ENCODE data around the gene CHST15. TPM values are rescaled to one million over a fixed set of nuclear protein-coding genes. Genes with fewer than 3 reads are reported as not detected.
A peak's percentile ranks its signal among the peaks of the same experiment; 100 is the strongest.

The CHST15 gene
- total RNA-seq, 1 donor from 2014 or later: 148 TPM

- peaks cover 24% of the 10 kb centered on the region for H3K4me1 Mint-ChIP-seq (ENCODE audit: unreplicated experiment)
- H3K9me3 Mint-ChIP-seq (ENCODE audit: unreplicated experiment): no peaks in the 10 kb centered on the region
- no peak overlapping the region for H3K27ac Mint-ChIP-seq (ENCODE audit: unreplicated experiment)
- no peak overlapping the region for H3K4me3 Mint-ChIP-seq (ENCODE audit: unreplicated experiment)
- H3K36me3 Mint-ChIP-seq (ENCODE audit: low read depth, unreplicated experiment): peaks cover 8% of the 10 kb centered on the region
- DNase-seq (ENCODE audit: low spot score): no peak
- TF ChIP-seq, protein P1, sequence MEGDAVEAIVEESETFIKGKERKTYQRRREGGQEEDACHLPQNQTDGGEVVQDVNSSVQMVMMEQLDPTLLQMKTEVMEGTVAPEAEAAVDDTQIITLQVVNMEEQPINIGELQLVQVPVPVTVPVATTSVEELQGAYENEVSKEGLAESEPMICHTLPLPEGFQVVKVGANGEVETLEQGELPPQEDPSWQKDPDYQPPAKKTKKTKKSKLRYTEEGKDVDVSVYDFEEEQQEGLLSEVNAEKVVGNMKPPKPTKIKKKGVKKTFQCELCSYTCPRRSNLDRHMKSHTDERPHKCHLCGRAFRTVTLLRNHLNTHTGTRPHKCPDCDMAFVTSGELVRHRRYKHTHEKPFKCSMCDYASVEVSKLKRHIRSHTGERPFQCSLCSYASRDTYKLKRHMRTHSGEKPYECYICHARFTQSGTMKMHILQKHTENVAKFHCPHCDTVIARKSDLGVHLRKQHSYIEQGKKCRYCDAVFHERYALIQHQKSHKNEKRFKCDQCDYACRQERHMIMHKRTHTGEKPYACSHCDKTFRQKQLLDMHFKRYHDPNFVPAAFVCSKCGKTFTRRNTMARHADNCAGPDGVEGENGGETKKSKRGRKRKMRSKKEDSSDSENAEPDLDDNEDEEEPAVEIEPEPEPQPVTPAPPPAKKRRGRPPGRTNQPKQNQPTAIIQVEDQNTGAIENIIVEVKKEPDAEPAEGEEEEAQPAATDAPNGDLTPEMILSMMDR (IDR thresholded peaks at IDR 0.05; ENCODE audit: unreplicated experiment): no peak
- peaks cover 39% of the 10 kb centered on the region for H3K27me3 Mint-ChIP-seq (ENCODE audit: unreplicated experiment)
Measured at GRCh38 chr10:123997013-123997412, 96.4 kb downstream of the CHST15 start.

DNA sequence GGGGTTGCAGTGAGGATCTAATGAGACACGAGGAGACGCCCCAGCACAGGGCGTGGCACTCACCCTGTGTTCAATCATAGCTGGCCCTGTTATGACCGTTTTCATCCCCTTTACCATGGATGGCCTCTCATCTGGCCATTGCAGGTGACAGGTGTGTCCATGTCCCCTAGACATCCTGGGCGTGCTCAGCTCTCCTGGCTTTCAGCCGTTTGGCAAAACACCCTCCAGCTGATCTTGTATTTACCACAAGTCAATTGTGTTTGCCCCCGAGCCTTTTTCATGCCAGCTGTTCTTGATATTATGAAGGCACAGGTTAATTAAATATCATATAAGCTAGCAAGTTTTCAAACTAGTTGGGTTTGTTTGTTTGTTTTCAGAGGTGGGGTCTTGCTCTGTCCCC lies 97.1 kb downstream of the CHST15 start:
- Mint-ChIP-seq H3K9me3 (ENCODE audit: unreplicated experiment) (no peaks in the 10 kb centered on the region), H3K4me1 (ENCODE audit: unreplicated experiment) (peaks cover 22% of the 10 kb centered on the region), H3K27me3 (ENCODE audit: unreplicated experiment) (peaks cover 40% of the 10 kb centered on the region), H3K27ac (ENCODE audit: unreplicated experiment) (no peak overlapping the region), H3K4me3 (ENCODE audit: unreplicated experiment) (no peak overlapping the region), H3K36me3 (ENCODE audit: low read depth, unreplicated experiment) (peaks cover 6% of the 10 kb centered on the region)
- DNase-seq (ENCODE audit: low spot score): no peak
- TF ChIP-seq, protein P1 (IDR thresholded peaks at IDR 0.05; ENCODE audit: unreplicated experiment): no peak

DNA sequence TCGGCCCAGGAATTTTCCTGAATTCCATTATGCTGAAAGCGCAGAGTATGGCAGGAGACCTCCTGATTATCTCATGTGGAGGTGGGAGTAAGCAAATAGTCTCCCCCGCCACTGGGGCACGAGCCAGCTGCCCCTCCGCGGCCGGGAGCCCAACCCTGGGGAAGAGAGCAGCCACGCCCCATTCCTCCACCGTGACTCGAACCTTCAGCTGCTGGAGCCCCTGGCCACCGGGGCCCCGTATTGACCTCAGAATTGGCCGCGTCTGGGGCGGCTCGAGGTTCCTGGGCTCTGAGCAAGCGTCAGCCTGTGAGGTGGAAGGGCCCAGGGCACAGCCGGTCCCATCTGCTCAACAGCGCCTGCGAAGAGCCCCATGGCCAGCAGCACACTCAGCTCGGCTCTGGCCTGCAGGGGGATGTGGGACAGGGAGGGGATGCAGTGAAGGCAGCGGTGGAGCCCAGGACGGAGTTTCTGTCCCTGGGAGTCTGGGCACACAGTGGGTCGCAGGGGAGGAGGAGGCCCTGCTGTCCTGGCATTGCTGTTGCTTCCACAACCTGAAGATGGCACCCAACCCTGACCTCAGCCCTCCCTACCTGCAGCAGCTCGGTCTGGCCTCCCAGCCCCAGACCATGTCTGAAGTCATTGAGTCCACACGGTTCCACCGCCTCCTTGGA lies 97.8 kb downstream of the CHST15 start:
- Mint-ChIP-seq H3K9me3 (ENCODE audit: unreplicated experiment) (peaks cover 5% of the 10 kb centered on the region), H3K4me3 (ENCODE audit: unreplicated experiment) (no peak overlapping the region), H3K27ac (ENCODE audit: unreplicated experiment) (no peak overlapping the region), H3K27me3 (ENCODE audit: unreplicated experiment) (peaks cover 43% of the 10 kb centered on the region), H3K4me1 (ENCODE audit: unreplicated experiment) (peaks cover 19% of the 10 kb centered on the region), H3K36me3 (ENCODE audit: low read depth, unreplicated experiment) (peaks cover 3% of the 10 kb centered on the region)
- TF ChIP-seq, protein P1 (IDR thresholded peaks at IDR 0.05; ENCODE audit: unreplicated experiment): peak; percentile 30
- DNase-seq (ENCODE audit: low spot score): peak; percentile 58

DNA sequence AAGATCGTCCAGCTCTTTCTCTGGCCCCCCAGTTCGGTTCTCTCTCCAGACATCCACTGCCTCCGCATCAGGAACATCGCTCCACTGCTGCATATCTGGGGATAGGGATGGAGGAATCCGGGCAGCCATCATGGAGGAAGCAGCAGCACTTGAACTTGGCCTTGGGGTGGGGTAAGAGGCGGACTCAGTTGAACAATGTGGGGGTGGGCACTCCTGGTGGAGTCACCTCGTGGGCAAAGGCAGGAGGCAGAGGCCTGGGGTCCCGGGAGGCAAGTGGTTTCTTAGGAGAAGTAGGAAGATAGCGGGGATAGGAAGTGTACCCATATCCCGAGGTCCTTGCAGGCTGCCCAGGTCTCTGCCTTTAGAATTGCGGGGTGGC lies 98.3 kb downstream of the CHST15 start:
- TF ChIP-seq, protein P1 (IDR thresholded peaks at IDR 0.05; ENCODE audit: unreplicated experiment): no peak
- no peak overlapping the region for H3K27ac Mint-ChIP-seq (ENCODE audit: unreplicated experiment)
- H3K4me1 Mint-ChIP-seq (ENCODE audit: unreplicated experiment): peaks cover 18% of the 10 kb centered on the region
- H3K9me3 Mint-ChIP-seq (ENCODE audit: unreplicated experiment): peaks cover 5% of the 10 kb centered on the region
- peaks cover 42% of the 10 kb centered on the region for H3K27me3 Mint-ChIP-seq (ENCODE audit: unreplicated experiment)
- H3K36me3 Mint-ChIP-seq (ENCODE audit: low read depth, unreplicated experiment): peaks cover 3% of the 10 kb centered on the region
- H3K4me3 Mint-ChIP-seq (ENCODE audit: unreplicated experiment): peak overlapping the region; percentile 56
- DNase-seq (ENCODE audit: low spot score): no peak

DNA sequence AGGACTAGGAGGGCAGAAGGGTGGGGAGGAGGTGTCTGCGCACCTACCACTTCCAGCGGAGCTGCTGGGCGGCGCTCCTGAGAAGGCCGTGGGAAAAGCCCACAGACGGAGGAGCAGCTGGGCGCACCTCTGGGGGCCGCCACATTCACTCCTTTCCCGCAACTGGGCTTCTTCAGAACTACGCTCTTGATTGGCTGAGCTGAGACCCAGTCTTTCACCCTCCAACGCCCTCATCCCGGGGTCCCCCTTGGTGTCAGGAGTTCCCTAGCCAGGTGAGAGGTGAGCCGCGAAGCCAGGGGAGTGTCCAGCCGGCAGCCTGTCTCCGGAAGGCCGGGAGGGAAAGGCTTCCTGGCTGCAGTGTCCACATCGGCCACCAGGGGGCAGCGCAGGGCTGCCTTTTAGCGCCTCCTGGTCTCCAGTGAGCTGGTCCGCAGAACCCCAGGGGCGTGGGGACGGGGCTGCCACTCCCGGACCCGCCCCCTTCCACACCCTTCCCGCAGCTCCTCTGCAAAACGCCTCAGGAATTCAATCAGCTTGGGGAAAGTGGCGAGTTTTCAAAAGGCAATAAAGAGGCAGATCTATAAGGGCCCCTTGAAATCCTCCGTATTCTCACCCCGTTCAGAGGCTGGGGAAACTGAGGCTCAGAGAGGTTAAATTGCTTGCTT lies 98.8 kb downstream of the CHST15 start:
- H3K27me3 Mint-ChIP-seq (ENCODE audit: unreplicated experiment): peaks cover 40% of the 10 kb centered on the region
- peak overlapping the region; percentile 56 for H3K4me3 Mint-ChIP-seq (ENCODE audit: unreplicated experiment)
- peaks cover 3% of the 10 kb centered on the region for H3K36me3 Mint-ChIP-seq (ENCODE audit: low read depth, unreplicated experiment)
- peak; percentile 99 for DNase-seq (ENCODE audit: low spot score)
- H3K27ac Mint-ChIP-seq (ENCODE audit: unreplicated experiment): no peak overlapping the region
- peaks cover 18% of the 10 kb centered on the region for H3K4me1 Mint-ChIP-seq (ENCODE audit: unreplicated experiment)
- H3K9me3 Mint-ChIP-seq (ENCODE audit: unreplicated experiment): peaks cover 5% of the 10 kb centered on the region
- TF ChIP-seq, protein P1 (IDR thresholded peaks at IDR 0.05; ENCODE audit: unreplicated experiment): peak; percentile 100

Measured in endothelial cell (in vitro differentiated cells).